LNCAP (cell line): ENCODE results near the gene FAM120C.

ENCODE experiments used
- CTCF ChIP-seq: fragments of 450-650 bp; IDR thresholded peaks from 2 replicates; pipeline ENCODE4 v1.5.1; 2017; ENCODE audit warnings: mild to moderate bottlenecking

FAM120C gene

GRCh38 chrX:54085666-54086065 lies 97.4 kb downstream of the FAM120C start:
- TF ChIP-seq CTCF, result no peak

- TF ChIP-seq CTCF, result no peak
Observed at GRCh38 chrX:54076903-54077302, 106.2 kb downstream of the FAM120C start.

GRCh38 chrX:54074826-54075225 lies 108.2 kb downstream of the FAM120C start:
- no peak for TF ChIP-seq CTCF

GRCh38 chrX:54067766-54068165 lies 115.3 kb downstream of the FAM120C start:
- no peak for TF ChIP-seq CTCF

- TF ChIP-seq CTCF, result no peak
Observed at GRCh38 chrX:54066841-54067240, 116.2 kb downstream of the FAM120C start.

GRCh38 chrX:54064564-54064963 lies 118.5 kb downstream of the FAM120C start:
- no peak for TF ChIP-seq CTCF

- TF ChIP-seq CTCF, result no peak
Observed at GRCh38 chrX:54063361-54063760, 119.7 kb downstream of the FAM120C start.

- no peak for TF ChIP-seq CTCF
Observed at GRCh38 chrX:54049801-54050200, 133.3 kb downstream of the FAM120C start.
